GM20000 (cell line): ENCODE data around the gene HACE1.
"Not testable (repeated sequence)": the region's sequence is repeated elsewhere in the genome, so short reads cannot be mapped to it uniquely, and the experiment has no call there.

Source experiments
- DNase-seq: peaks from one replicate; pipeline ENCODE4 v3.0.0; 2012; ENCODE audit warnings: low spot score
- TF ChIP-seq, protein P1 (sequence below): IDR thresholded peaks from 2 replicates; pipeline ENCODE4 v1.5.1; 2012; ENCODE audit warnings: mild to moderate bottlenecking, control low read depth; ENCODE audit errors: extremely low read depth, missing control alignments

Gene HACE1

GRCh38 chr6:104859225-104860146 lies at the start of gene HACE1:
Gene HACE1 (minus strand): TSS chr6:104859919. CDS start chr6:104859642, 277 bp downstream.
- DNase-seq = peak; percentile 94
- TF ChIP-seq, protein P1, sequence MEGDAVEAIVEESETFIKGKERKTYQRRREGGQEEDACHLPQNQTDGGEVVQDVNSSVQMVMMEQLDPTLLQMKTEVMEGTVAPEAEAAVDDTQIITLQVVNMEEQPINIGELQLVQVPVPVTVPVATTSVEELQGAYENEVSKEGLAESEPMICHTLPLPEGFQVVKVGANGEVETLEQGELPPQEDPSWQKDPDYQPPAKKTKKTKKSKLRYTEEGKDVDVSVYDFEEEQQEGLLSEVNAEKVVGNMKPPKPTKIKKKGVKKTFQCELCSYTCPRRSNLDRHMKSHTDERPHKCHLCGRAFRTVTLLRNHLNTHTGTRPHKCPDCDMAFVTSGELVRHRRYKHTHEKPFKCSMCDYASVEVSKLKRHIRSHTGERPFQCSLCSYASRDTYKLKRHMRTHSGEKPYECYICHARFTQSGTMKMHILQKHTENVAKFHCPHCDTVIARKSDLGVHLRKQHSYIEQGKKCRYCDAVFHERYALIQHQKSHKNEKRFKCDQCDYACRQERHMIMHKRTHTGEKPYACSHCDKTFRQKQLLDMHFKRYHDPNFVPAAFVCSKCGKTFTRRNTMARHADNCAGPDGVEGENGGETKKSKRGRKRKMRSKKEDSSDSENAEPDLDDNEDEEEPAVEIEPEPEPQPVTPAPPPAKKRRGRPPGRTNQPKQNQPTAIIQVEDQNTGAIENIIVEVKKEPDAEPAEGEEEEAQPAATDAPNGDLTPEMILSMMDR = no peak

DNA sequence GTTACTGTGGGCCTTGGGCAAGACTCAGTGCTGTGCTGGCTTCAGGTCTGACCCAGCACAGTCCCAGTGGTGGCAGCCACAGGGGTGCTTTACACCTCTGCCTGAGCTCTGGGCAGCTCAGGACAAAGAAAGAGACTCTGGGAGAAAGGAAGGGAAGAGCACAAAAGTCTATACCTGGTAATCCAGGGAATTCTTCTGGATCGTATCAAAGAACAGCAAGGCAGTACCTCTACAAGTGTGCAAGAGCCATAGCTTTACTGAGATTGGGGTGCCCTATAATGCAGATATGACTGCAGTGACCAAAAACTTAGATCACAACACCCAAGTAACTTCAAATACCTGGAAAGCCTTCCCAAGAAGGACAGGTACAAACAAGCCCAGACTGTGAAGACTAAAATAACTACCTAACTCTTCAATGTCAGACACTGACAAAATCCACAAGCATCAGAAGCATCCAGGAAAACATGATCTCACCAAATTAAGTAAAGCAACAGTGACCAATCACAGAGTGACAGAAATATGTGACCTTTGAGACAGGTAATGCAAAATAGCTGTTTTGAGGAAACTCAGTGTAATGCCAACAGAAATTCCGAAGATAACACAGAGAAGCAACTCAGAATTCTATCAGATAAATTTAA lies 49.3 kb upstream of the HACE1 start:
- TF ChIP-seq, protein P1 = no peak
- DNase-seq = no peak

DNA sequence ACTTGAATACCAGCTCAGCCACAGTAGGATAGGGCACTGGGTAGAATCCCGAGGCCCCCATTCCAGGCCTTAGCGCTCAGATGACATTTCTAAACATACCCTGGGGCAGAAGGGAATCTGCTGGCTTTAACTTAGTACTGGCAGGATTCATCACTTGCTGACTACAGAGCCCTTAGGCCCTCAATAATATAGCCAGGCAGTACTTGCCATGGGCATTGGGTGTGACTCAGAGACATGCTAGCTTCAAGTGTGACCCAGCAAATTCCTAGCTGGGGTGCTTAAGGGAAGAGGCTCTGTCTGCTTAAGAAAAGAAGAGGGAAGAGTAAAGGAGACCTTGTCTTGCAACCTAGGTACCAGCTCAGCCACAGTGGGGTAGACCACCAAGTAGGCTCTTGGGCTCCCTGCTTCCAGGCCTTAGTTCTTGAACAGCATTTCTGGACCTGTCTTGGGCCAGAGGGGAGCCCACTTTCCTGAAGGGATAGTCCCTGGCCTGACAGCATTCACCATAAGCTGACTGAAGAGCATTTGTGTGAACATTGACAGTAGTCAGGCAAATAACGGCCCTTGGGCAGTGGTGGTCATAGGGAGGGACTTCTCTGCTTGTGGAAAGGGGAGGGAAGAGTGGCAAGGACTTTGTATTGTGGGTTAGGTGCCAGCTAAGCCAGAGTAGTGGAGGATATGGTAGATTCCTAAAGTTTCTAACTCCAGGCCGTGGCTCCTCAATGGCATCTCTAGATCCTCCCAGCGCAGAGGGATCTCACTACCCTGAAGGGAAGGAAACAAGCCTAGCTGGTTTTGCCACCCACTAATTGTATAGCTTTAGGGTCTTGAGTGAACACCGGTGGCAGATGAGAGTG lies 48.5 kb upstream of the HACE1 start:
- TF ChIP-seq, protein P1 = no peak
- DNase-seq = no peak

- DNase-seq = not testable (repeated sequence)
Measured at GRCh38 chr6:104898893-104899292, 39.2 kb upstream of the HACE1 start.

DNA sequence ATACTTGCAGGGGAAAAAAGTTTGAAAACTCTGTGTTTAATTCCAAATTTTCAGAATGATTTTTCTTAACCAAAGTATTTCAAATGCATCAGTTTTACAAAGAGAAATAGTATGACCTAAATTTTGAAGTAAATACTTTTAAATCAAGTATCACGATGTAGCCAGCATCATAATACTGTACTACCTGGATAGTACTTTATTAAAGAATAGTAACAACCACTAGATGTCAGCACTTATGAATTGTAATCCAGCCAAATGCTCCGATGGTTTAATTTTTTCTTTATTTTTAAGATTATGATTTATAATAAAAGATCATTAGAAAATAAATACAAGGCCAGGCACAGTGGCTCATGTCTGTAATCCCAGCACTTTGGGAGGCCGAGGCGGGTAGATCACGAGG lies 37.2 kb upstream of the HACE1 start:
- DNase-seq = no peak

GRCh38 chr6:104888066-104888465 lies 28.3 kb upstream of the HACE1 start:
- TF ChIP-seq, protein P1 = no peak
- DNase-seq = no peak

More for the DNA sequence above, 37.2 kb upstream of the HACE1 start:
- TF ChIP-seq, protein P1 = no peak

DNA sequence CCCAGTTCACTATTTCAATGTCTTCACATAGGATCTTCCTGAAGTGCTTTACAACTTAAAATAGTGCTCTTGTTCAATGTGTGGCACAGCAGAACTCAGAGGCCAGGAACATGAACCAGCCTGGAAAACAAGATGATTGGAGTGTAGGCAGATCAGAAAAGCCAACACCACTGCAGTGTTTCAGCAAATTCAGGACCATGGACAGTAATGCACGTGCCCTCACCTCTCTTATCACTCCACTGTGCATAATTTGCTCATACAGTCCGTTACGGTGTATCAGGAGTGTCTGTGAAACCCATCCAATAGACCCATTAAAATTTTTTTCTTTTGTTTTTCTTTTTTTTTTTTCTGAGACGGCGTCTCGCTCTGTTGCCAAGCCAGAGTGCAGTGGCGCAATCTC lies 27.6 kb upstream of the HACE1 start:
- TF ChIP-seq, protein P1 = no peak

More for the DNA sequence above, 27.6 kb upstream of the HACE1 start:
- peak; percentile 13 for DNase-seq
